CD4-positive, alpha-beta memory T cell (primary cell): ENCODE measurements around the gene ADPRHL1. TPM values are rescaled to one million over a fixed set of nuclear protein-coding genes. Genes with fewer than 3 reads are reported as not detected.

ENCODE experiments used
- CTCF ChIA-PET: fragments of 350-600 bp; sonication (Branson Sonifier 250); formaldehyde crosslinking; loops from one replicate; lab custom pipeline; 2021; ENCODE audit warnings: inconsistent platforms; ENCODE audit not compliant: partially characterized antibody; lab: Charles Lee
- POLR2A ChIA-PET: fragments of 350-600 bp; sonication (Branson Sonifier 250); formaldehyde crosslinking; loops from one replicate; lab custom pipeline; 2021; ENCODE audit not compliant: partially characterized antibody; lab: Charles Lee
- DNase-seq, 5 donors: peaks; one replicate each; pipeline versions ENCODE4 v3.0.0 to v3.0.0-alpha.2; 2020 to 2022; ENCODE audit warnings: mixed read lengths in 1 of 5
- H3K27ac ChIP-seq: one replicate; pipeline ENCODE4 v1.7.0; 2013; ENCODE audit warnings: low read depth, low read length
- H3K27me3 ChIP-seq: 2 replicates; pipeline ENCODE4 v1.7.0; 2013; ENCODE audit warnings: mild to moderate bottlenecking, low read length, moderate library complexity; ENCODE audit not compliant: insufficient read depth
- H3K36me3 ChIP-seq: 2 replicates; pipeline ENCODE4 v1.7.0; 2013; ENCODE audit warnings: mild to moderate bottlenecking, low read length, moderate library complexity; ENCODE audit not compliant: insufficient read depth
- H3K4me1 ChIP-seq: 2 replicates; pipeline ENCODE4 v1.7.0; 2013; ENCODE audit warnings: mild to moderate bottlenecking, low read length, moderate library complexity; ENCODE audit not compliant: insufficient read depth
- H3K4me3 ChIP-seq, 2 donors: one replicate each; pipeline ENCODE4 v1.7.0; 2013; ENCODE audit warnings: low read length in 2 of 2, mild to moderate bottlenecking in 1 of 2
- H3K9me3 ChIP-seq, 2 donors: one replicate each; pipeline ENCODE4 v1.7.0; 2013; ENCODE audit warnings: low read length in 2 of 2, control low read depth in 1 of 2; ENCODE audit not compliant: control insufficient read depth in 1 of 2
- H3K27ac Mint-ChIP-seq, 7 donors: one replicate each; pipeline ENCODE4 v1.8.0; 2020 to 2021; ENCODE audit warnings: mixed read lengths in 7 of 7, mild to moderate bottlenecking in 6 of 7, inconsistent platforms in 3 of 7, moderate library complexity in 3 of 7
- H3K27me3 Mint-ChIP-seq, 2 donors: one replicate each; pipeline ENCODE4 v1.8.0; 2020 to 2021; ENCODE audit warnings: mixed read lengths in 2 of 2
- H3K36me3 Mint-ChIP-seq, 2 donors: one replicate each; pipeline ENCODE4 v1.8.0; 2020 to 2021; ENCODE audit warnings: mixed read lengths in 2 of 2, inconsistent platforms in 1 of 2, mild to moderate bottlenecking in 1 of 2
- H3K4me1 Mint-ChIP-seq, 4 donors: one replicate each; pipeline ENCODE4 v1.8.0; 2020 to 2021; ENCODE audit warnings: mixed read lengths in 4 of 4, mild to moderate bottlenecking in 1 of 4
- H3K4me3 Mint-ChIP-seq, 8 donors: one replicate each; pipeline ENCODE4 v1.8.0; 2020 to 2021; ENCODE audit warnings: mixed read lengths in 8 of 8, mild to moderate bottlenecking in 7 of 8, moderate library complexity in 6 of 8, inconsistent platforms in 3 of 8
- H3K9me3 Mint-ChIP-seq, 8 donors: one replicate each; pipeline ENCODE4 v1.8.0; 2020 to 2021; ENCODE audit warnings: mixed read lengths in 8 of 8, mild to moderate bottlenecking in 5 of 8, inconsistent platforms in 3 of 8, moderate library complexity in 1 of 8
- intact Hi-C: fragments of 100-400 bp; cut with micrococcal nuclease; formaldehyde crosslinking; loops from one replicate; pipeline ENCODE4 v1.15.1; 2023
- polyA plus RNA-seq, 2 donors: library from polyadenylated mRNA; unstranded; fragments of 300-500 nt; fragmentation: Illumina TruSeq; gene quantifications; one replicate each; pipeline ENCODE4 v1.2.3, GENCODE V29; 2021
- total RNA-seq, 2 experiments: library from RNA; stranded (reverse); gene quantifications; one replicate each; pipeline ENCODE4 v1.2.3, GENCODE V29; 2021

ADPRHL1 gene
- total and polyA plus RNA-seq, 4 experiments from 2014 or later: 0.09 to 1.5 (median 1.3) TPM; not detected in 1

DNA sequence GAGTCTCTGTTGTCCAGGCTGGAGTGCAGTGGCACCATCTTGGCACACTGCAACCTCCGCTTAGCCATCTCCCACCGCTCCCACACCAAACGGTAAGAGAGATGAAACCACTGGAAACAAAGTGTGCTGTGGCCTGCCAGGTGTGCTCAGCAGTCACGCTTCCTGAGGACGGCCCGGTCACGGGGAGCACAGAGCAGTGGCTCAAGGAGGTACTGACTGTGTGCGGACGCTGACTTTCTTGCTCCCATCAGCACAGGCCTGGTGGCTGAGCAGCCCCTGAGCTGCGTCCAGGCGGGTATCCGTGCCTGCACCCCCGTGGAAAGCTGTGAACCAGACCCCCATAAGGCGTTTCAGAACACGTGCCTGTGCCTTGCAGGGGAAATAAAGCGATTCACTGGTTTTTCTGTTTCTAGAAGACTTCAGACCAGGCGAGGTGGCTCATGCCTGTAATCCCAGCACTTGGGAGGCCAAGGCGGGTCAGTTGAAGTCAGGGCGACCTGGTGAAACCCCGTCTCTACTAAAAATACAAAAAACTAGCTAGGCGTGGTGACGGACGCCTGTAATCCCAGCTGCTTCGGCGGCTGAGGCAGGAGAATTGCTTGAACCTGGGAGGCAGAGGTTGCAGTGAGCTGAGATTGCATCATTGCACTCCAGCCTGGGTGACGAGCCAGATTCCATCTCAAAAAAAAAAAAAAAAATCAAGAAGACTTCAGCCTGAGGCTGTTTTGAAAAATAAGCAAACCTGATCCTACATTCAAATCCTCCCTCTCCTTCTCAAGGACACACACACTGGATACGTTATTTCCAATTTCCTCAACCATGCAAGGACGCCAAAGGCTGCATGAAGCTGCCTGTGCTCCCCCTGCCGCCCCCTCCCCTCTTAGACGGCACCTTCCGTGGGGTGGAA is 25.5 kb downstream of the ADPRHL1 start:
- ChIA-PET POLR2A (no interaction called here), CTCF (no interaction called here)
- Histone ChIP-seq H3K4me1 (no peaks in the 10 kb centered on the region), H3K27me3 (no peaks in the 10 kb centered on the region), H3K27ac (no peak overlapping the region), H3K9me3 (no peaks in the 10 kb centered on the region), H3K4me3 (no peak overlapping the region), H3K36me3 (no peaks in the 10 kb centered on the region)
- no peak for DNase-seq
- Mint-ChIP-seq H3K4me3 (no peak overlapping the region), H3K27me3 (no peaks in the 10 kb centered on the region), H3K36me3 (peaks cover 0 to 3% of the 10 kb centered on the region in 2 donors), H3K4me1 (no peaks in the 10 kb centered on the region), H3K27ac (no peak overlapping the region), H3K9me3 (peaks cover 0 to 2% (median 0%) of the 10 kb centered on the region in 8 donors)
- intact Hi-C loops: no loop called here

DNA sequence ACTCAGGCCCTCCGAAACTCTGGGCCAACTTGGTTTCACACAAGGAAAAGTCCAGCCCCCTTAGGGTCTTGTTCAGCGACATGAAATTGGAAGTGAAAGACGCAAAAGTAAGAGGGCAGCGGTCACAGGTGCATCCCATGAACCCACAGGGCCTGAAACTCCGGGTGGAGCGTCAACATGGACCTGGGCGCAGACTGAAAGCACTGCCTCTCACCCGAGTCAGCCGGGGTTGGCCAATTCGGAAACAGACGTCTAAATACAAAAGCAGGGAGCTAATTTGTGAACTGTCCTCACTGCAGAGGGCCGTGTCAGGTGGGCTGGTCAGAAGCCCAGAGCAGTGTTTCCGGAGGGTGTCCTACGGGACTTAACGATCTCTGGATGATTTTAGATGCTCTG is 26.7 kb downstream of the ADPRHL1 start:
- POLR2A ChIA-PET: interaction anchor here (0.5 kb wide), 1 partner anchor 44 kb away, joined by 3 read pairs; no protein-coding TSS in a partner anchor
- H3K9me3 ChIP-seq: no peaks in the 10 kb centered on the region
- DNase-seq: no peak
- no peak overlapping the region for H3K4me3 ChIP-seq
- no peaks in the 10 kb centered on the region for H3K27me3 ChIP-seq
- CTCF ChIA-PET: no interaction called here
- H3K27ac ChIP-seq: no peak overlapping the region
- H3K36me3 Mint-ChIP-seq: peaks cover 0 to 6% of the 10 kb centered on the region in 2 donors
- no peaks in the 10 kb centered on the region for H3K36me3 ChIP-seq
- peaks cover 0 to 2% (median 0%) of the 10 kb centered on the region in 8 donors for H3K9me3 Mint-ChIP-seq
- no peaks in the 10 kb centered on the region for H3K27me3 Mint-ChIP-seq
- no peaks in the 10 kb centered on the region for H3K4me1 ChIP-seq
- no peak overlapping the region for H3K4me3 Mint-ChIP-seq
- no peak overlapping the region for H3K27ac Mint-ChIP-seq
- intact Hi-C loops: no loop called here
- no peaks in the 10 kb centered on the region for H3K4me1 Mint-ChIP-seq

DNA sequence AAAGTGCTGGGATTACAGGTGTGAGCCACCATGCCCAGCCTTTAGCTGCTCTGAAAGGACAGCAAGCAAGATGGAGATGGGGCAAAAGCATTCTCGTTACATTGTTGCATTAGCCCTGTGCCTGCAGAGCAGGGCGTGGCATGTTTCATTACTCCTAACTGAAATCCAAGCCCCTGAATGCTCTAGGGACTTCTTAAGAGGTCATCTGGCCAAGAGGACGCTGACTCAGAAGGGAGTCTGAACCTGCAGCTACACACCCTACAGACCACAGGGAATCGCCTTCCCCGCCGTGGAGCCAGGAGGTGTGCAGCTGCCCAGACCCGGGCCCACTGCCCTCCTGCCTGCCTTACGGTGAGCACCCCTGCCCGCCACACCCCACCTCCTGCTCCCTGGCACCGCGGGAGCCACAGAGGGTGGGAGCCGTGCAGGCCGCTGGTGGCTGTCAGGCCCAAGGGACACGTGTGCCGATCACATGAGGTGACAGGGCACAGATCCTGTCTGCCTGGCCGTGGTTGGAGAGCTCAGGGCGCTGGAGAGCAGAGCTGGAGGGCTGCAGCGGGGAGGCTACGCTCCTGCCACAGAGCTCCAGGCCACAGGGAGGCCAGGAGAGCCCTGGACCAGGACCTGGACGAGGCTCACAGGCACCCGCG is 27.2 kb downstream of the ADPRHL1 start:
- Histone ChIP-seq H3K4me3 (no peak overlapping the region), H3K27me3 (no peaks in the 10 kb centered on the region), H3K36me3 (no peaks in the 10 kb centered on the region), H3K27ac (no peak overlapping the region), H3K9me3 (no peaks in the 10 kb centered on the region), H3K4me1 (no peaks in the 10 kb centered on the region)
- ChIA-PET POLR2A (interaction anchor here (0.5 kb wide), 1 partner anchor 43 kb away, joined by 3 read pairs; no protein-coding TSS in a partner anchor), CTCF (no interaction called here)
- intact Hi-C loops: no loop called here
- Mint-ChIP-seq H3K27me3 (no peaks in the 10 kb centered on the region), H3K36me3 (peaks cover 0 to 6% of the 10 kb centered on the region in 2 donors), H3K27ac (no peak overlapping the region), H3K4me1 (no peaks in the 10 kb centered on the region), H3K9me3 (peaks cover 0 to 2% (median 0%) of the 10 kb centered on the region in 8 donors), H3K4me3 (no peak overlapping the region)
- DNase-seq: no peak

DNA sequence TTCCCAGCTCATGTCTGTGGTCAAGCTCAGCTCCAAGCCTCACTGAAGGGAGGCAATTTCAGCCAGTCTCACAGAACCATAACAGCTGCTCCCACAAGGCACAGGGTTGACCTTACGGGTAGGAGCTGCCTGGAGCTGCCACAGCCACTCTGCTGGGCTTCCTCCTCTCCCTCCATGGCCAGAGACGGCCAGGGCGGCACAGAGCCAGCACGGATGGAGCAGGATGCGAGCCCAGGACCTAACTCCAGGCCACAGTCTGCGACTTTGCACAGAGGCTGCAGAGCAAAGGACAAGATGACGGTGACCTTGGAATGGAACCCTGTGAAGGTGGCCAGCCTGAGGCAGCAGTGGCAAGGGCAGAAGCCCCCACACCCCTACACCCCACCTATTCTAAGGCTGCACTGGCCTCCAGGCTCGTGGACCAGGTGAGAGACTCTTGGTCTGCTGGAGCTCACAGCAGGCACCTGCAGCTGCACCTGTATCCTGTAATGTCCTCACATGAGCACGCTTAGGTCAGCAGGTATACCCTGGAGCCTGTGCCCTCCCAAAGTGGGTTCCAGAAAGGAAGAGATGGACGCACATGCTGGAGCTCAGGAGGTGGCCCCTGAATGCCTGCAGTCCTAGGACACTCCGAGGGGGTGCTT is 29.6 kb downstream of the ADPRHL1 start:
- CTCF ChIA-PET: no interaction called here

DNA sequence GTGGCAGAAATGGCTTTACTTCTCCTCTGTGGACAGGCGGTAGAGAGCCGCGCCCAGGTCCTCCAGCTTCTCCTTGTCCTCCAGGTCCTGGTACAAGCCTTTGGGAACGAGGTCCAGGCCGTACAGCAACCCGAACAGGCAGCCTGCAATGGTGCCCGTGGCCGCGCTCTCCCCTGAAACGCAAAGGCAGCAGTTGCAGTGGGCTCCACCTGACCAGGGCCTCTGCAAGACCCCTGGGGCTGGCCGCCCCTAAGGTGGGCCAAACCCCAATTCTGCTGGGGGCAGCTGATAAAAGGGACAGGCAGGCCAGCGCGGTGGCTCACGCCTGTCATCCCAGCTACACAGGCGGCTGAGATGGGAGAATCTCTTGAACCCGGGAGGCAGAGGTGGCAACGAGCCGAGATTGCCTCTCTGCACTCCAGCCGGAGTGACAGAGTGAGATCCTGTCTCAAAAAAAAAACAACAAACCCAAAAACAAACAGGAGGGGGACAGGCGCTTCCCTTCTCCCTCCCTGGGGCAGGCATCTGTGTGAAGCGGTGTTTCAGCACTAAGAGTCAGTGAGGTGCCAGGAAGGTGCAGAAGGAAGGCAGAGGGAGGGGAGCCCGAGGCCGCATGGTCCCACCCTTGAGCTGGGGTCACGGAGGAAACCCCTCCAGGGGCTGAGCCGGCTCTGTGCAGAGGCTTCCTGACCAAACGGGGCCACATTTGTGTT is 30.3 kb downstream of the ADPRHL1 start:
- Histone ChIP-seq H3K27ac (no peak overlapping the region), H3K4me1 (no peaks in the 10 kb centered on the region), H3K36me3 (no peaks in the 10 kb centered on the region), H3K27me3 (no peaks in the 10 kb centered on the region), H3K9me3 (no peaks in the 10 kb centered on the region), H3K4me3 (no peak overlapping the region)
- H3K4me1 Mint-ChIP-seq: no peaks in the 10 kb centered on the region
- CTCF ChIA-PET: no interaction called here
- intact Hi-C loops: no loop called here
- POLR2A ChIA-PET: no interaction called here
- peaks cover 0 to 2% (median 0%) of the 10 kb centered on the region in 8 donors for H3K9me3 Mint-ChIP-seq
- H3K36me3 Mint-ChIP-seq: peaks cover 0 to 7% of the 10 kb centered on the region in 2 donors
- no peak overlapping the region for H3K27ac Mint-ChIP-seq
- no peak for DNase-seq
- no peak overlapping the region for H3K4me3 Mint-ChIP-seq
- H3K27me3 Mint-ChIP-seq: no peaks in the 10 kb centered on the region

More for the DNA sequence above, 29.6 kb downstream of the ADPRHL1 start:
- H3K27me3 ChIP-seq: no peaks in the 10 kb centered on the region
- Mint-ChIP-seq H3K36me3 (peaks cover 0 to 7% of the 10 kb centered on the region in 2 donors), H3K27ac (no peak overlapping the region), H3K9me3 (peaks cover 0 to 2% (median 0%) of the 10 kb centered on the region in 8 donors), H3K27me3 (no peaks in the 10 kb centered on the region), H3K4me1 (no peaks in the 10 kb centered on the region), H3K4me3 (no peak overlapping the region)
- H3K36me3 ChIP-seq: no peaks in the 10 kb centered on the region
- intact Hi-C loops: no loop called here
- no peaks in the 10 kb centered on the region for H3K9me3 ChIP-seq
- H3K4me3 ChIP-seq: no peak overlapping the region
- H3K27ac ChIP-seq: no peak overlapping the region
- POLR2A ChIA-PET: no interaction called here
- DNase-seq: no peak
- H3K4me1 ChIP-seq: no peaks in the 10 kb centered on the region

DNA sequence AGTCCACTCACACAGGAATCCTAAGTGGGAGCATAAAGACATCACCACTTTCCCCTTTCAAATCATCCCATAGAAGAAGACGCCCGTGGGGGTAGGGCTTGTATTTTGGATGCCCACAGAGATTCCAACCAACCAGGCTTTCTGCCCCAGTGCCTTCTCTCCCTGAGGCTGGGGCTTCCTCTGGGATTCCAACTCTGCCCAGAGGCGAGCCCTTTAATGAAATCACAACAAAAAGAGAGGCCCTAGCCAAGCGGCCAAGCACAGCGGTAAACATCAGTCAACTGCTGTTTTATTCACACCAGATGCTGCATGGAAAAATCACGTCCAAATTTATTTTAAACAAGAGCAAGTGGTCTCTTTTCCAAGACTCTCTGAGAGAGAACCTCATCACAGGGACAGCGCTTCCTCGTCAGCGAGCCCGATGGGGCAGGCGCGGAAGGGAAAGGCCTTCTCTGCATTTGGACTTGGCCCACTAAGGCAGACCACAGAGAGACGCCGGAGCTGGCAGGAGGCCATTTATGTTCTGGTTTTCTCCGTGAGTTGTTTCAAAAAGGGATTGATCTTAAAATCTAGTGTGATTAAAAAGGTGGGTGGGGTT is 31.5 kb downstream of the ADPRHL1 start:
- H3K9me3 ChIP-seq: no peaks in the 10 kb centered on the region
- Mint-ChIP-seq H3K27me3 (peaks cover 0 to under 1% of the 10 kb centered on the region in 2 donors), H3K4me3 (no peak overlapping the region), H3K9me3 (peaks cover 0 to 2% (median 0%) of the 10 kb centered on the region in 8 donors), H3K27ac (no peak overlapping the region), H3K4me1 (no peaks in the 10 kb centered on the region), H3K36me3 (peaks cover 0 to 7% of the 10 kb centered on the region in 2 donors)
- no peak overlapping the region for H3K4me3 ChIP-seq
- no peaks in the 10 kb centered on the region for H3K4me1 ChIP-seq
- DNase-seq: no peak
- H3K27me3 ChIP-seq: no peaks in the 10 kb centered on the region
- ChIA-PET CTCF (no interaction called here), POLR2A (no interaction called here)
- H3K36me3 ChIP-seq: no peaks in the 10 kb centered on the region
- no peak overlapping the region for H3K27ac ChIP-seq
- intact Hi-C loops: no loop called here
